Measurements from ENCODE around the gene PTPRD.

Gene PTPRD

GRCh38 chr9:8901146-8901545 is 1711.7 kb downstream of the PTPRD start:
- H3K4me2 ChIP-seq (ENCODE audit: low read depth, low read length, poor library complexity, severe bottlenecking) = no peak overlapping the region
- H4K20me1 ChIP-seq (ENCODE audit: insufficient read depth, low read length, poor library complexity, severe bottlenecking) = no peaks in the 10 kb centered on the region
- H3K9ac ChIP-seq (ENCODE audit: low read depth, low read length, poor library complexity, severe bottlenecking) = no peak overlapping the region
- H3K36me3 ChIP-seq (ENCODE audit: insufficient read depth, low read length) = no peaks in the 10 kb centered on the region
- H3F3A ChIP-seq (ENCODE audit: low read depth) = no peaks in the 10 kb centered on the region
- no peaks in the 10 kb centered on the region for H3K27me3 ChIP-seq (ENCODE audit: insufficient read depth, low read length, poor library complexity, severe bottlenecking)
- no peak overlapping the region for H3K4me3 ChIP-seq (ENCODE audit: low read length, poor library complexity, severe bottlenecking)
- no peaks in the 10 kb centered on the region for H3K9me3 ChIP-seq (ENCODE audit: insufficient read depth, low read depth, low read length)
- no peak overlapping the region for H2AFZ ChIP-seq (ENCODE audit: low read length)
- H3K79me2 ChIP-seq (ENCODE audit: insufficient read depth, low read length) = no peaks in the 10 kb centered on the region
- no peaks in the 10 kb centered on the region for H3K4me1 ChIP-seq (ENCODE audit: insufficient read depth, low read length, poor library complexity, severe bottlenecking)
- no peaks in the 10 kb centered on the region for H3K9me2 ChIP-seq (replicated peaks; ENCODE audit: low read depth, low read length)
- no peak for TF ChIP-seq EZH2phosphoT487 (IDR thresholded peaks at IDR 0.05; ENCODE audit: borderline replicate concordance)
- TF ChIP-seq, protein P1, sequence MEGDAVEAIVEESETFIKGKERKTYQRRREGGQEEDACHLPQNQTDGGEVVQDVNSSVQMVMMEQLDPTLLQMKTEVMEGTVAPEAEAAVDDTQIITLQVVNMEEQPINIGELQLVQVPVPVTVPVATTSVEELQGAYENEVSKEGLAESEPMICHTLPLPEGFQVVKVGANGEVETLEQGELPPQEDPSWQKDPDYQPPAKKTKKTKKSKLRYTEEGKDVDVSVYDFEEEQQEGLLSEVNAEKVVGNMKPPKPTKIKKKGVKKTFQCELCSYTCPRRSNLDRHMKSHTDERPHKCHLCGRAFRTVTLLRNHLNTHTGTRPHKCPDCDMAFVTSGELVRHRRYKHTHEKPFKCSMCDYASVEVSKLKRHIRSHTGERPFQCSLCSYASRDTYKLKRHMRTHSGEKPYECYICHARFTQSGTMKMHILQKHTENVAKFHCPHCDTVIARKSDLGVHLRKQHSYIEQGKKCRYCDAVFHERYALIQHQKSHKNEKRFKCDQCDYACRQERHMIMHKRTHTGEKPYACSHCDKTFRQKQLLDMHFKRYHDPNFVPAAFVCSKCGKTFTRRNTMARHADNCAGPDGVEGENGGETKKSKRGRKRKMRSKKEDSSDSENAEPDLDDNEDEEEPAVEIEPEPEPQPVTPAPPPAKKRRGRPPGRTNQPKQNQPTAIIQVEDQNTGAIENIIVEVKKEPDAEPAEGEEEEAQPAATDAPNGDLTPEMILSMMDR (conservative IDR thresholded peaks at IDR 0.05; ENCODE audit: low read length) = no peak

- Histone ChIP-seq H3K9me2 (replicated peaks; ENCODE audit: low read depth, low read length) (no peaks in the 10 kb centered on the region), H3K36me3 (ENCODE audit: insufficient read depth, low read length) (no peaks in the 10 kb centered on the region), H3K4me2 (ENCODE audit: low read depth, low read length, poor library complexity, severe bottlenecking) (no peak overlapping the region), H3K4me3 (ENCODE audit: low read length, poor library complexity, severe bottlenecking) (no peak overlapping the region), H3K4me1 (ENCODE audit: insufficient read depth, low read length, poor library complexity, severe bottlenecking) (peaks cover 9% of the 10 kb centered on the region), H2AFZ (ENCODE audit: low read length) (no peak overlapping the region), H4K20me1 (ENCODE audit: insufficient read depth, low read length, poor library complexity, severe bottlenecking) (no peaks in the 10 kb centered on the region), H3K9me3 (ENCODE audit: insufficient read depth, low read depth, low read length) (no peaks in the 10 kb centered on the region), H3F3A (ENCODE audit: low read depth) (no peaks in the 10 kb centered on the region), H3K9ac (ENCODE audit: low read depth, low read length, poor library complexity, severe bottlenecking) (no peak overlapping the region), H3K79me2 (ENCODE audit: insufficient read depth, low read length) (no peaks in the 10 kb centered on the region), H3K27me3 (ENCODE audit: insufficient read depth, low read length, poor library complexity, severe bottlenecking) (no peaks in the 10 kb centered on the region)
- TF ChIP-seq, protein P1 (conservative IDR thresholded peaks at IDR 0.05; ENCODE audit: low read length) = no peak
- no peak for TF ChIP-seq EZH2phosphoT487 (IDR thresholded peaks at IDR 0.05; ENCODE audit: borderline replicate concordance)
These were observed 1713.3 kb downstream of the PTPRD start for GRCh38 chr9:8899511-8899910.

GRCh38 chr9:8895861-8896224 is 1717.0 kb downstream of the PTPRD start:
- no peaks in the 10 kb centered on the region for H3K27me3 ChIP-seq (ENCODE audit: insufficient read depth, low read length, poor library complexity, severe bottlenecking)
- H4K20me1 ChIP-seq (ENCODE audit: insufficient read depth, low read length, poor library complexity, severe bottlenecking) = no peaks in the 10 kb centered on the region
- H3K79me2 ChIP-seq (ENCODE audit: insufficient read depth, low read length) = no peaks in the 10 kb centered on the region
- no peaks in the 10 kb centered on the region for H3K9me3 ChIP-seq (ENCODE audit: insufficient read depth, low read depth, low read length)
- H3K36me3 ChIP-seq (ENCODE audit: insufficient read depth, low read length) = no peaks in the 10 kb centered on the region
- peak overlapping the region; percentile 87 for H2AFZ ChIP-seq (ENCODE audit: low read length)
- H3K4me2 ChIP-seq (ENCODE audit: low read depth, low read length, poor library complexity, severe bottlenecking) = peak overlapping the region; percentile 54
- H3F3A ChIP-seq (ENCODE audit: low read depth) = no peaks in the 10 kb centered on the region
- TF ChIP-seq, protein P1 (conservative IDR thresholded peaks at IDR 0.05; ENCODE audit: low read length) = peak; percentile 91
- no peak for TF ChIP-seq EZH2phosphoT487 (IDR thresholded peaks at IDR 0.05; ENCODE audit: borderline replicate concordance)
- peak overlapping the region; percentile 30 for H3K4me3 ChIP-seq (ENCODE audit: low read length, poor library complexity, severe bottlenecking)
- no peaks in the 10 kb centered on the region for H3K9me2 ChIP-seq (replicated peaks; ENCODE audit: low read depth, low read length)
- H3K9ac ChIP-seq (ENCODE audit: low read depth, low read length, poor library complexity, severe bottlenecking) = no peak overlapping the region
- H3K4me1 ChIP-seq (ENCODE audit: insufficient read depth, low read length, poor library complexity, severe bottlenecking) = peaks cover 9% of the 10 kb centered on the region

All from Loucy (cell line).